T-helper 22 cell (primary cell): ENCODE results near the gene PAGR1.
"Not testable (repeated sequence)": the region's sequence is repeated elsewhere in the genome, so short reads cannot be mapped to it uniquely, and the experiment has no call there.

Experiments
- DNase-seq: peaks from one replicate; pipeline ENCODE4 v3.0.0-alpha.2; 2020; ENCODE audit warnings: low read depth

The PAGR1 gene

DNA sequence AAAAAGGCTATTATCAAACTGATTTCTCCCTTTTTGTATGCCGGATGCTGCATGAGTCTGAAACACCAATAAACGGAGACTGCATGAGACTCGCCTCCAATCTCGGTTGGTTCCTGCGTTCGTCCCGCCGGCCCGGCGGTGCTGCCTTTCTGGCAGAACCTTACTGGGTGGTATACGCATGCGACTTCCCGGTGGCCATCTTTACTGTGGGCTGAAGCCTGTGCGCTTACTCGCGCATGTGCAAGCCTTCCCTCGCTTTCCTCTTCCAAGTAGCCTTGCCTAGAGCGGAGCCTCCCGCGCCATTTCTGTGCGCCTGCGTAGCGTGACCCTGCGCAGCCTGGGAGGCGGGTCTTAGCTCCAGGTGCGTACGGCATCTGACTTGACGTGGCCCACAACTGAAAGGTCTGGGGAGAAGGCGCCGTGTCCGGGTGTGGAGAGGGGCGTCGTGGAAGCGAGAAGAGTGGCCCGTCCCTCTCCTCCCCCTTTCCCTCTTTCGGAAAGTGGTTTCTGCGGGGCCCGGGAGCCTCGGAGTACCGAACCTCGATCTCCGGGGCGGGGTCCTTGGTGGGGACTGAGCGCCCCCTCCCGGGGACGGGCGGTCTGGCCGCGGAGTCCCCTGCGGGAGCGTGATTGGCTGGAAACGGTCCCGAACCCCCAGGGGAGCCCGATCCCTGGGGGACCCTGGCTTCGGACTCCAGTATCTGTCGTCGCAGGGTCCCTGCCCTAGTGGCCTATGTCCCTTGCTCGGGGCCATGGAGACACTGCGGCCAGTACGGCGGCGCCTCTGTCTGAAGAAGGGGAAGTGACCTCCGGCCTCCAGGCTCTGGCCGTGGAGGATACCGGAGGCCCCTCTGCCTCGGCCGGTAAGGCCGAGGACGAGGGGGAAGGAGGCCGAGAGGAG is at the start of gene PAGR1:
TSS of gene PAGR1 (plus strand) at position 360 of the 901 bp plus-strand sequence. CDS start at position 734, 374 bp downstream.
- DNase-seq, result peak; percentile 99

DNA sequence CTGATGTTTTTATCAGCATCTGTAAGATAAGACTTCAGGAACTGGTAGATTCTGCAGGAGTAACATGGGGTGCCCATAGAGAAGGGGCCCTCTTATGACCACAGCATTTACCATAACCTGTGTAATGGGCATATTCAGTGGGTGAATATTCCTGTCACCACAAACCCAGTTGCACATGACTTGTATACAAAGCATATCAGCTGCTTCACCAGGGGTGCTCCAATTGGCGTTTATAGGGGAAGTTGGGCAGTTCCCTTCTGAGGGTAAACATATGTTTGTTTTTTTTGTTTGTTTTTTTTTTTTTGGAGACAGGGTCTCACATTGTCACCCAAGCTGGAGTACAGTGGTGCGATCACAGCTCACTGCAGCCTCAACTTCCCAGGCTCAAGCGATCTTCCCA is 49.4 kb upstream of the PAGR1 start:
- DNase-seq, result no peak

DNA sequence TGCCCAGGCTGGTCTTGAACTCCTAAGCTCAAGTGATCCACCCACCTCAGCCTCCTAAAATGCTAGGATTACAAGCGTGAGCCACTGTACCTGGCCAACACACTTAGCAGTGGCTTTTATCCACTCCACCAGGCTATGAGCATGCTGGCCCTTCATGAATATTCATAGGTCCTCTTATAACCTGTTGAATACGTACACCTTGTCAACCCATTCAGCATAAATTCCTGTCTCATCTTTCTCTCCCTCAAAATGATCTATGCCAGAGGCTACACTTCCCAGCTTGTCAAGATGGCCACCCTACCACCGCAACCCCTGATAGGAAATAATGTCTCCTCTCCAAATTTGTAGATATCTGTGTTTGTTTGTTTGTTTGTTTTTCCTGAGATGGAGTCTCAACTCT is 48.9 kb upstream of the PAGR1 start:
- no peak for DNase-seq

DNA sequence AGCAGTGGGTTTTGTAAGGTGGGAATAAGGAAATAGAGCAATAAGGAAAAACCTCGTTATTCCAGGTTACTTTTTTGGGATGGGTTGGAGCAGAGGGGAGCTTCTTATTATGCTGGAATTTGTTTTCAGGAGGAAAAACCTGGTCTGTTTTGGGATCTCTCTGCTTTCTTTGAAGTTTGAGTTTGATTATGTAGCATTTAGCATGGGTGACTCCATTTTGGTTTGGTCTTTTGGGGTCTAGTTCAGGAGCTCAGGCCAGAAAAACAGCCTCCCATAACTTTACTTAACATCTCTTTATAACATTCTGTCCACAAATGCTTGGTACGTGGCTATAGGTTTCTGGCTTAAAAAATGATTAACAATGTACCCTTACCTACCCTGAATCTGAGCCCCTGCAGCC is 46.4 kb upstream of the PAGR1 start:
- DNase-seq, result no peak

DNA sequence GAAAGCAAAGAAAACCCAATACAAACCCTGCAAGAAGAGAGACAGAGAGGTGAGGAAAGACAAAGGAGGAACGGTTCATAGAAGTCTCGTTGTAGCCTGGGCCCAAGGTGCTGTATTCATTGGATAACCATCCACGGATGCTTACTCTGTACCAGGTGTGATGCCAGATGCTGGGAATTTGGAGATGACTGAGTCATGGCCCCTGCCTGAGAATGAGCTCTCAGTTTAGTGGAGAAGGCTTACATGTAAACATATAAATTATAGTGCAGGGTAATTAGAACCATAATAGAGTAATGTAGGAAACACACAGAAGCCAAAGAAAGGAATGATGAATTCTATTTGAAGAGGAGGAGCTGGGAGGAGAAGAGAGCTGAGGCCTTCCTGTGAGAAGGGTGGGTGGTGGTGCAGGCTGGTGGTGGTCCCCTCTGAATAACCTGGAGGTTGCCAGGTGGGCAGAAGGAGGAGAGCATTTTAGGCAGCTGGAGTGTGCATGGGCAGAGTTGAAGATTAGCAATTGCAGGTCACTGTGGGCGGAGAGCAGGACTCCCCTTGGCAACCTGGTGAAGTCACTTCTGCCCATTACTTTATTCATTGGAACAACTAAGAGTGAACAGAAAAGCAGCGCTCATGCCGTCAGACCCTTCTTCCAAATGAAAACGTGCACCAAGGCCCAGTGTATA is 45.6 kb upstream of the PAGR1 start:
- DNase-seq, result no peak

DNA sequence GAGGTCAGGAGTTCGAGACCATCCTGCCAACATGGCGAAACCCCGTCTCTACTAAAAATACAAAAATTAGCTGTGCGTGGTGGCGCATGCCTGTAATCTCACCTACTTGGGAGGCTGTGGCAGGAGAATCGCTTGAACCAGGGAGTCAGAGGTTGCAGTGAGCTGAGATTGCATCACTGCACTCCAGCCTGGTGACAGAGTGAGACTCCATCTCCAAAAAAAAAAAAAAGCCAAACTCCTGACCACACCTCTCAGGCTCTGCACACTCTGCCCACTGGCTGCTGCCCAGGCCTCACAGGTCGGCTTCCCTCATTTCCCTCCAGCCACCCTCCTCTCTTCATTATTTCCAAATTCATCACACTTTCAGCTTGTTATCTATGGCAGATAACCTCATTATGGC is 43.6 kb upstream of the PAGR1 start:
- not testable (repeated sequence) for DNase-seq

DNA sequence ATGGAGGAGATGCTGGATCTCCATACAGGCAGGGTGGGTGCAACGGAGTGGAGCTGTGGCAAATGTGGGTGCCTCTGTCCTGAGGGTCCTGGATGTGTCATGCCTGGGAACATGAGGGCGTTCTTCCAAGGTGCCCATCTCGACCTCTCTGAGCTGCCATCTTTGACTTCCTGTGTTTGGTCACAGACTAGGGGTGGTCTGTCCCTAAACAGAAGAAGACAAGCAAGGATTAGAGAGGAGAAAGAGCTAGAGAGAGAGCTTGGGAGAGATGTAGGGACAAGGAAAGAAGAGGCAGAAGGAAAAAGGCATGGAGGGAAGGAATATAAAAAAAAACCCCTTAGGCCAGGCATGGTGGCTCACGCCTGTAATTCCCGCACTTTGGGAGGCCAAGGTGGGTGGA is 41.2 kb upstream of the PAGR1 start:
- DNase-seq, result no peak

DNA sequence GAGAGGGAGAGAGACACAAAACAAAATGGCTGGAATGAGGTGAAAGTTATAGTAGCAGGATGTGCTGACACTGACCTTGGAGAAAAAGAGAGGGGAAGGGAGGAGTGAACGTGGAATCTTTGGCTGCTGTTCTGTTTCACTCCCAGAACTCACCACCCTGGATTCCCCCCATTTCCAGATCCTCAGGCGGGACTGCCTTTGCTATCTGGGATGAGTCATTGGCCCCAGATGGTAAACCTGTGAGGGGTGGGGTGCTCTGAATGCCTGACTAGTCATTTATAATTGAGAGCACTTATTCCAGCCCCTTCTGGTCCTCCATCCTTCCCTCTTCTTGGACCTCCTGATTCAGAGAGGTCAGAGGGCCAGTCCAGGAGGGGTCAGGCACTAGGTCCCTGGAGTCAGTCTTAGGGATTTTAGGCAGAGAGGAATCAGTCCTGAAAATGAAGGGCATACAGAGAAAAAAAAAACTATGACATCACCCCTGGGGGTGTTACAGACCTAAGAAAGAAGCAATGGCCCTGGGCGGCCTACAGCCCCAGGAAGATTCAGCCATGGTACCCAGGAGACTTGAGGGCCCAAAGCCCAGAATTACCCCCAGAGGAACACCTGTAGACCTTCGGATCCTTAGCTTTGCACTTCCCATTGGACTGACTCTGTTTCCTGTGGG is 40.1 kb upstream of the PAGR1 start:
- DNase-seq, result no peak

DNA sequence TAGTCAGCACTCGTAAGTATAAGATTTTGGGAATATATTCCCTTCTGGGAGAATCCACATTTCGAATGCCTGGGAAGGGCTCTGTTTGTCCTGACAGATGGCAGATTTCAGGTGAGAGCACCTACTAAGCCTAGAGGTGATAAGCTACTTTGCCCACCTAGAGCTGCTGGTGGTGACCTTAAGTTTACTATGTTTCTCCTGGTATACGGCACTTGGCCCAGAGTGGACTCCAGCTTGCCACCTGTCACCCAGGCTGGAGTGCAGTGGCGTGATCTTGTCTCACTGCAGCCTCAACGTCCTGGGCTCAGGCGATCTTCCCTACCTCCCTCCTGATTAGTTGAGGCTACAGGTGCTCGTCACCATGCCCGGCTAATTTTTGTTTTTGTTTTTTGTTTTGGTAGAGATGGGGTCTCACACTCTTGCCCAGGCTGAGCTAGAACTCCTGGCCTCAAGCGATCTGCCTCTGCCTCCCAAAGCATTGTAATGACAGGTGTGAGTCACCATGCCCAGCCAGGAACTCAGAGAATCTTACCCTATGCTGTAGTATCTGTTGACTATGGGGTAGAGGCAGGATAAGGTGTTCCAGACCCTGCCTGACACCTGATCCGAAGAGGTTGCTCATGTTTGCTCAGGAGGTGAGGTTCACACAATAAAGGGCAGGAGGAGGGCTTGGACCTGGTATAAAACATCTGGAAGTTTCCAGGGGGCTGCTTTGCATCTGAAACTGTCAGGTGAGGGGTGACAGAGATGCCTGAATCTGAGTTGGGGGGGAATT is 38.2 kb upstream of the PAGR1 start, which contains the start of gene ZG16:
TSS of gene ZG16 (plus strand) at position 681 of the 775 bp plus-strand sequence. CDS start 1,011 bp downstream, outside the sequence.
- no peak for DNase-seq

DNA sequence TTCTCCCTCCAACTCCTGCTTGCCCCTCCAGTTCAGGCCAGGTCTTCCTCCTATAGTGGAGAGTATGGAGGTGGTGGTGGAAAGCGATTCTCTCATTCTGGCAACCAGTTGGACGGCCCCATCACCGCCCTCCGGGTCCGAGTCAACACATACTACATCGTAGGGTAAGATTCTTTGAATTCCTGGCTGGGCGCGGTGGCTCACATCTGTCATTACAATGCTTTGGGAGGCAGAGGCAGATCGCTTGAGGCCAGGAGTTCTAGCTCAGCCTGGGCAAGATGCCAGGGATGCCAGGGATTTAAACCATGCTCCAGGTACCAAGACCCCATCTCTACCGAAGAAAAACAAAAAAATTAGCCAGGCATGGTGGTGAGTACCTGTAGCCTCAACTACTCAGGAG is 36.5 kb upstream of the PAGR1 start:
- no peak for DNase-seq

DNA sequence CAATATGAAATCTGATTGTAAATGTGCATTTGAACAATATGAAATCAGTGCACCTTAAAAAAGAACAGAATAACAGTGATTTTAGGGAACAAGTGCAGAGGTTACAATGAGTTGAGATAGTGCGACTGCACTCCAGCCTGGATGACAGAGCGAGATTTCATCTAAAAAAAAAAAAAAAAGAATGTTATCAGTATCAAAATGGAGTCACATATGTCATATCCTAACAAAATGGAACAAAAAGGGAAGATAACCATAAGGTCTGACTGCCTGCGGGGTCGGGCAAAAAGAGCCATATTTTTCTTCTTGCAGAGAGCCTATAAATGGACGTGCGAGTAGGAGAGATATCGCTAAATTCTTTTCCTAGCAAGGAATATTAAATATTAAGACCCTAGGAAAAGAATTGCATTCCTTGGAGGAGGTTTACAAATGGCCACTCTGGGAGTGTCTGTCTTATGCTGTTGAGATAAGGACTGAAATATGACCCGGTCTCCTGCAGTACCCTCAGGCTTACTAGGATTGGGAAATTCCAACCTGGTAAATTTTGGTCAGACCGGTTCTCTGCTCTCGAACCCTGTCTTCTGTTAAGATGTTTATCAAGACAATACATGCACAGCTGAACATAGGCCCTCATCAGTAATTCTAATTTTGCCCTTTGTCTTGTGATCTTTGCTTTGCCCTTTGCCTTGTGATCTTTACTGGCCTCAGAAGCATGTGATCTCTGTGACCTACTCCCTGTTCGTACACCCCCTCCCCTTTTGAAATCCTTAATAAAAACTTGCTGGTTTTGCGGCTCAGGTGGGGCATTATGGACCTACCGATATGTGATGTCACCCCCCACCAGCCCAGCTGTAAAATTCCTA is 32.6 kb upstream of the PAGR1 start:
- not testable (repeated sequence) for DNase-seq

DNA sequence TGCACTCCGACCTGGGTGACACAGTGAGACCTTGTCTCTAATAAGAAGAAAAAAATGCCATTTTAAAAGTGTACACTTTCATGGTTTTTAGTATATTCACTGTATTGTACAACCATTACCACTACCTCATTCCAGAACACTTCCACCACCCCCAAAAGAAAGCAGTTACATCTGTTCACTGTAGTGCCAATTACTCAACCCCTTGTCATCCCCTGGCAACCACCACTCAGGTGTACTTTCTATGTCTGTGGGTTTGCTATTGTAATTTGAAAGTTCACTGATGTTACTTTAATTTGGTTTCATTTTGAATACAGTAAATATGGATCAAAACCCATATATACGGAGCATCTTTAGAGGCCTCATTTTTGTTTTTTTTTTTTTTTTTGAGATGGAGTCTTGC is 31.8 kb upstream of the PAGR1 start:
- no peak for DNase-seq

DNA sequence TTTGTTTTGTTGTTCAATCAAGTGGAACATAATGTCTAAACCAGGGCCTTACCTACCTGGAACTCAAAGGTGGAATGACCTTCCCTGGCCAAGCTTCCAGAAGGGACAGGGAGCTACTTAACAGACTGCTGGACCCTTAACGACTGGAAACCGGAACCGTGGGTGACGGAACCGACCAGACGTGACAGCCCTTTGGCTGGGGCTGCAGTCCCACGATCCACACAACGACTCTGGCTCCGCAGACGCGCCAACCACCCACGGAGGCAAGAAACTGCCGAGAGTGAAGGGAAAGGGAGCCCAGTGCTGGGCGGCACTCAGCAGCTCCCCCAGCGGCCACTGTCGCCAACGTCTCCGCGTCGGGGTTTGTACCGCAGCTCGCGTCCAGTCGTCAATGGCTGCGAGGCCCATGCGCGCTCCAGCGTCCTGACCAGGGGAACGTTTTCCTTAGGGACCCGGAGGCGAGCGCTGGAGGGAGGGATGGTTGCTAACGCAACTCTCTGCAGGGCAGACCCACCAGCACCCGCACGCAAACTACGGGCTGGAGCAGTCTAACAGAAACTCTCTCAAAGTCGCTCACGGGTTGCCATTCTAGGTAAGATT is 31.0 kb upstream of the PAGR1 start:
- peak; percentile 37 for DNase-seq

DNA sequence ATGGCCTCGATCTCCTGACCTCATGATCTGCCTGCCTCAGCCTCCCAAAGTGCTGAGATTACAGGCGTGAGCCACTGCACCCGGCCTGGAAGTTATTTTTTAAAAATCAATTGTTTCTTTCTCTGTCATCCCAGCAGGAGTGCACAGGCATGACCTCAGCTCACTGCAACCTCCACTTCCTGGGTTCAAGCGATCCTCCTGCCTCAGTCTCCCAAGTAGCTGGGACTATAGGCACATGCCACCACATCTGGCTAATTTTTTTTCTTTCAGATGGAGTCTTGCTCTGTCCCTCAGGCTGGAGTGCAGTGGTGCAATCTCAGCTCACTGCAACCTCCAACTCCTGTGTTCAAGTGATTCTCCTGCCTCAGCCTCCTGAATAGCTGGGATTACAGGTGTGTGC is 28.8 kb upstream of the PAGR1 start:
- not testable (repeated sequence) for DNase-seq

DNA sequence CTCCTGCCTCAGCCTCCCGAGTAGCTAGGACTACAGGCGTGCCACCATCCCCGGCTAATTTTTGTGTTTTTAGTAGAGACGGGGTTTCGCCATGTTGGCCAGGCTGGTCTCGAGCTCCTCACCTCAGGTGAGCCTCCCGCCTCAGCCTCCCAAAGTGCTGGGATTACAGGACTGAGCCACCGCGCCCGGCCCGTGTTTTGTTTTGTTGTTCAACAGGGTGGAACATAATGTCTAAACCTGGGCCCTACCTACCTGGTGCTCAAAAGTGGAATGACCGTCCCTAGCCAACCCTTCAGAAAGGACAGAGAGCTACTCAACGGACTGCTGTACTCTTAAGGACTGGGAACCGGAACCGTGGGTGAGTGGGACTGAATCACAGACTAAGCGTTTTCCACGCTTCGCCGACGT is 26.2 kb upstream of the PAGR1 start:
- DNase-seq, result no peak

DNA sequence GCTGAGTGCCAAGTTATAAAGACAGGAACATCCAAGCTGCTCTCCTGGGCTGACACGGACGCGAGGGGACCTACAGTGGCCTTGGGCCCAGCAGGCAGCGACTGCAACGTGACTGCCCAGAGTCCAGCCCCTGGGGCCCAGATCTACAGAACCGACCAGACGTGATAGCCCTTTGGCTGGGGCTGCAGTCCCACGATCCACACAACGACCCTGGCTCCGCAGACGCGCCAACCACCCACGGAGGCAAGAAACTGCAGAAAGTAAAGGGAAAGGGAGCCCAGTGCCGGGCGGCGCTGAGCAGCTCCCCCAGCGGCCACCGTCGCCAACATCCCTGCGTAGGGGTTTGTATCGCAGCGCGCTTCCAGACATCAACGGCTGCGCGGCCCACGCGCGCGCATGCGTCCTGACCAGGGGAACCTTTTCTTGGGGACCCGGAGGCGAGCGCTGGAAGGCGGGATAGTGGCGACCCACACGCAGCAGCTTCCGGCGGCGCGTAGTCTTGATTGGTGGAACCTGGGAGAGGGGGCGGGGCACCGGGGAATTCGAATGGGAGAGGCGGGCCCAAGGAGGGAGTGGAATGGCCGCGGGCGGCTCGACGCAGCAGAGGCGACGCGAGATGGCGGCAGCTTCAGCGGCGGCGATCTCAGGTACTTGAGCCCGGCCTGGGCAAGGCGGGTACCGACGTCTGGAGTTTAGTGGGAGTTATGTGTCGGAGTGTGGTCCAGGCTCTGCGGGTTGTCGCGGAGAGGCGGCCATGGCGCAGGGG is 25.6 kb upstream of the PAGR1 start, which contains the start of gene KIF22:
TSS of gene KIF22 (plus strand) at position 569 of the 766 bp plus-strand sequence. CDS start at position 578, 9 bp downstream.
- peak; percentile 99 for DNase-seq

DNA sequence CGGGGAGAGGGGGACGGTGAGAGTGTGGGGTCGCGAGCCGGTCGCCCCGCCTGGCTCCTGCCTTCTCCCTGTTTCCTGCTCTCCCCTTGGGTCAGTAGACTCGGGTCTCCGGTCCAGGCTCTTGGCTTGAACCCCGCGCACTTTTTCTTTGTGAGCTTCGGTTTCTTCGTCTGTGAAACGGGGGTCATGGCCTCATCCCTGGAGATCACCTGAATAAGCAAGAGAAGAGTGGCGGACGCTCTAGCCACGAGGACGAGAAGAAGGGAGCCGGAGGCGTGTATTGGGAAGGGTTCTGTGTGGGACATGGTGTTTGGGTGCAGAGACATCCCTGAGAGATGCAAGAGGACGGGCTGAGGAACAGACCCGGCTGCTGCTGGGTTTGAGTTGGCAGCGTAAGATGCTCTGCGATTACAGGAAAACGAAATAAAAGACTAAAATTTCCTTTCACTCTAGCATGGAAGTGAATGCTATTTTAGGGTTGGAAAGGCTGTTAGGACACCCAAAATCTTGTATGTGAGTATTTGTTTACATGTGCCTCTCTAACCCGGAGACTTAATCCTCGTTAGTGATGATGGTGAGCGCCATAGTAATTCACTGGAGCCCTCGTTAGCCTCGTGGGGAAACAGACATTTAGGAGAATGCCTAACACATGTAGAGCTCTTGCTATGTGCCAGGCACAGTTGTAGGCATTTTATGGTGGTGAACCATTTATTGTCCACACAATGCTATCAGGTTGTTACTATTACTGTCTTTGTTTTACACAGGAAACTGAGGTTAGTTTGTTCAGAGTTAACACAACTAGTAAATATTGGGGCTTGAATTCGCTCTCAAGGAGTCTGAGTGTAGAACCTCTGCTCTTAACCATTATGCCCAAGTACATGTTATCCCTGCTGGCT is 24.8 kb upstream of the PAGR1 start:
- DNase-seq, result no peak
